ENCODE data around the gene EGR1.
"Not testable (repeated sequence)": the region's sequence is repeated elsewhere in the genome, so short reads cannot be mapped to it uniquely, and the experiment has no call there.

The EGR1 gene

GRCh38 chr5:138507485-138507884 is 42.2 kb downstream of the EGR1 start:
- not testable (repeated sequence) for DNase-seq (ENCODE audit: low spot score)

- DNase-seq (ENCODE audit: low spot score), result no peak
These were observed 43.7 kb downstream of the EGR1 start for GRCh38 chr5:138508958-138509357.

GRCh38 chr5:138514021-138514420 is 48.7 kb downstream of the EGR1 start:
- no peak for DNase-seq (ENCODE audit: low spot score)

GRCh38 chr5:138515556-138516245 is 50.4 kb downstream of the EGR1 start:
- DNase-seq (ENCODE audit: low spot score), result no peak

GRCh38 chr5:138517437-138517836 is 52.2 kb downstream of the EGR1 start:
- no peak for DNase-seq (ENCODE audit: low spot score)

All from SW480 (cell line).